Measurements from ENCODE around the gene CLIC5.

Gene CLIC5

GRCh38 chr6:45835721-45836437 is 179.8 kb downstream of the CLIC5 start:
- no peak for DNase-seq

- no peak for DNase-seq
Measured at GRCh38 chr6:45832063-45832462, 183.6 kb downstream of the CLIC5 start.

Measured in activated CD8-positive, alpha-beta memory T cell treated with anti-CD3 and anti-CD28 coated beads, Interleukin-2, amount 50 U/mL, for 4 hours (primary cell).